WTC11 (cell line): Measurements from ENCODE around the gene PRKAR2B.

Experiments used
- ATF1 ChIP-seq: sonication (generic); formaldehyde crosslinking; IDR thresholded peaks from 2 replicates; pipeline ENCODE4 v1.8.1; 2023; ENCODE audit warnings: mild to moderate bottlenecking, moderate library complexity, missing genetic modification reagents
- CREM ChIP-seq: sonication (generic); formaldehyde crosslinking; IDR thresholded peaks from 2 replicates; pipeline ENCODE4 v1.8.1; 2022; ENCODE audit warnings: mild to moderate bottlenecking, missing genetic modification reagents, moderate library complexity
- ESRRA ChIP-seq: sonication (generic); formaldehyde crosslinking; IDR thresholded peaks from 2 replicates; pipeline ENCODE4 v1.8.1; 2022; ENCODE audit warnings: mild to moderate bottlenecking, missing genetic modification reagents, borderline replicate concordance
- ETV6 ChIP-seq: sonication (generic); formaldehyde crosslinking; IDR thresholded peaks from 2 replicates; pipeline ENCODE4 v1.8.1; 2022; ENCODE audit warnings: mild to moderate bottlenecking, missing genetic modification reagents
- FOXP4 ChIP-seq: sonication (generic); formaldehyde crosslinking; IDR thresholded peaks from 2 replicates; pipeline ENCODE4 v1.8.0; 2022; ENCODE audit warnings: mild to moderate bottlenecking, missing genetic modification reagents
- GABPB1 ChIP-seq: sonication (generic); formaldehyde crosslinking; IDR thresholded peaks from 2 replicates; pipeline ENCODE4 v1.8.1; 2023; ENCODE audit warnings: mild to moderate bottlenecking, missing genetic modification reagents
- GTF2I ChIP-seq: fragments of 250-450 bp; sonication (Bioruptor Pico); conservative IDR thresholded peaks from 2 replicates; pipeline ENCODE4 v1.4.0; 2021; ENCODE audit warnings: mild to moderate bottlenecking
- IRF2 ChIP-seq: sonication (generic); formaldehyde crosslinking; IDR thresholded peaks from 2 replicates; pipeline ENCODE4 v1.8.0; 2022; ENCODE audit warnings: low read depth, missing genetic modification reagents, borderline replicate concordance
- USF2 ChIP-seq: sonication (generic); formaldehyde crosslinking; IDR thresholded peaks from 2 replicates; pipeline ENCODE4 v1.8.1; 2023; ENCODE audit warnings: mild to moderate bottlenecking, missing genetic modification reagents, moderate library complexity
- ZNF121 ChIP-seq: sonication (generic); formaldehyde crosslinking; IDR thresholded peaks from 2 replicates; pipeline ENCODE4 v1.8.0; 2023; ENCODE audit warnings: missing genetic modification reagents
- ZNF232 ChIP-seq: sonication (generic); formaldehyde crosslinking; IDR thresholded peaks from 2 replicates; pipeline ENCODE4 v1.8.0; 2022; ENCODE audit warnings: mild to moderate bottlenecking, missing genetic modification reagents
- TF ChIP-seq, protein P1 (sequence below): fragments of 200-600 bp; IDR thresholded peaks from 2 replicates; pipeline ENCODE4 v1.8.0; 2022; ENCODE audit warnings: antibody characterized with exemption
- TF ChIP-seq, protein P2 (sequence below): sonication (generic); formaldehyde crosslinking; IDR thresholded peaks from 2 replicates; pipeline ENCODE4 v1.8.0; 2022; ENCODE audit warnings: mild to moderate bottlenecking, missing genetic modification reagents
- TF ChIP-seq, protein P3 (sequence below): sonication (generic); formaldehyde crosslinking; IDR thresholded peaks from 2 replicates; pipeline ENCODE4 v1.8.0; 2022; ENCODE audit warnings: mild to moderate bottlenecking, missing genetic modification reagents

- TF ChIP-seq, protein P1, sequence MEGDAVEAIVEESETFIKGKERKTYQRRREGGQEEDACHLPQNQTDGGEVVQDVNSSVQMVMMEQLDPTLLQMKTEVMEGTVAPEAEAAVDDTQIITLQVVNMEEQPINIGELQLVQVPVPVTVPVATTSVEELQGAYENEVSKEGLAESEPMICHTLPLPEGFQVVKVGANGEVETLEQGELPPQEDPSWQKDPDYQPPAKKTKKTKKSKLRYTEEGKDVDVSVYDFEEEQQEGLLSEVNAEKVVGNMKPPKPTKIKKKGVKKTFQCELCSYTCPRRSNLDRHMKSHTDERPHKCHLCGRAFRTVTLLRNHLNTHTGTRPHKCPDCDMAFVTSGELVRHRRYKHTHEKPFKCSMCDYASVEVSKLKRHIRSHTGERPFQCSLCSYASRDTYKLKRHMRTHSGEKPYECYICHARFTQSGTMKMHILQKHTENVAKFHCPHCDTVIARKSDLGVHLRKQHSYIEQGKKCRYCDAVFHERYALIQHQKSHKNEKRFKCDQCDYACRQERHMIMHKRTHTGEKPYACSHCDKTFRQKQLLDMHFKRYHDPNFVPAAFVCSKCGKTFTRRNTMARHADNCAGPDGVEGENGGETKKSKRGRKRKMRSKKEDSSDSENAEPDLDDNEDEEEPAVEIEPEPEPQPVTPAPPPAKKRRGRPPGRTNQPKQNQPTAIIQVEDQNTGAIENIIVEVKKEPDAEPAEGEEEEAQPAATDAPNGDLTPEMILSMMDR = no peak
- TF ChIP-seq GABPB1 (no peak), CREM (no peak), USF2 (CRISPR knock-in tag) (no peak), IRF2 (no peak), GTF2I (CRISPR knock-in tag) (no peak), ESRRA (CRISPR knock-in tag) (no peak), ATF1 (no peak), FOXP4 (no peak), ZNF121 (CRISPR knock-in tag) (no peak), ZNF232 (CRISPR knock-in tag) (no peak), ETV6 (no peak)
- TF ChIP-seq, protein P2, sequence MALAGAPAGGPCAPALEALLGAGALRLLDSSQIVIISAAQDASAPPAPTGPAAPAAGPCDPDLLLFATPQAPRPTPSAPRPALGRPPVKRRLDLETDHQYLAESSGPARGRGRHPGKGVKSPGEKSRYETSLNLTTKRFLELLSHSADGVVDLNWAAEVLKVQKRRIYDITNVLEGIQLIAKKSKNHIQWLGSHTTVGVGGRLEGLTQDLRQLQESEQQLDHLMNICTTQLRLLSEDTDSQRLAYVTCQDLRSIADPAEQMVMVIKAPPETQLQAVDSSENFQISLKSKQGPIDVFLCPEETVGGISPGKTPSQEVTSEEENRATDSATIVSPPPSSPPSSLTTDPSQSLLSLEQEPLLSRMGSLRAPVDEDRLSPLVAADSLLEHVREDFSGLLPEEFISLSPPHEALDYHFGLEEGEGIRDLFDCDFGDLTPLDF (CRISPR knock-in tag) = no peak
- TF ChIP-seq, protein P3, sequence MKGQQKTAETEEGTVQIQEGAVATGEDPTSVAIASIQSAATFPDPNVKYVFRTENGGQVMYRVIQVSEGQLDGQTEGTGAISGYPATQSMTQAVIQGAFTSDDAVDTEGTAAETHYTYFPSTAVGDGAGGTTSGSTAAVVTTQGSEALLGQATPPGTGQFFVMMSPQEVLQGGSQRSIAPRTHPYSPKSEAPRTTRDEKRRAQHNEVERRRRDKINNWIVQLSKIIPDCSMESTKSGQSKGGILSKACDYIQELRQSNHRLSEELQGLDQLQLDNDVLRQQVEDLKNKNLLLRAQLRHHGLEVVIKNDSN (CRISPR knock-in tag) = no peak
Observed at GRCh38 chr7:107035446-107035845, 9.1 kb upstream of the PRKAR2B start.
